Psoas muscle (tissue), 8 donors: Measurements from ENCODE around the gene CD109. TPM values are rescaled to one million over a fixed set of nuclear protein-coding genes. Genes with fewer than 3 reads are reported as not detected.

Source experiments
- ATAC-seq, 4 donors: fragments of 200-7000 bp; cut with Tn5 transposase; one replicate each; pipeline ENCODE4 v1.9.1; 2020; ENCODE audit warnings: moderate library complexity in 3 of 4, mild to moderate bottlenecking in 2 of 4
- DNase-seq, 2 donors: peaks; one replicate each; pipeline ENCODE4 v3.0.0-alpha.2; 2020
- H3K27ac ChIP-seq: fragments of 200-600 bp; one replicate; pipeline ENCODE4 v1.8.0; 2022
- H3K27me3 ChIP-seq, 3 donors: fragments of 200-600 bp in 1 of 3; one replicate each; pipeline versions ENCODE4 v1.6.1 to v1.8.0; 2013 to 2022; ENCODE audit warnings: low read length in 2 of 3, mild to moderate bottlenecking in 2 of 3, moderate library complexity in 1 of 3; ENCODE audit not compliant: insufficient read depth in 3 of 3
- H3K36me3 ChIP-seq, 2 donors: fragments of 200-600 bp in 1 of 2; one replicate each; pipeline versions ENCODE4 v1.6.1 to v1.8.0; 2013 to 2022; ENCODE audit warnings: low read depth in 1 of 2, mild to moderate bottlenecking in 1 of 2, moderate library complexity in 1 of 2; ENCODE audit not compliant: insufficient read depth in 1 of 2
- H3K4me1 ChIP-seq: fragments of 200-600 bp; one replicate; pipeline ENCODE4 v1.8.0; 2022
- H3K4me3 ChIP-seq: fragments of 200-600 bp; one replicate; pipeline ENCODE4 v1.8.0; 2022; ENCODE audit warnings: mild to moderate bottlenecking
- H3K9me3 ChIP-seq: fragments of 200-600 bp; one replicate; pipeline ENCODE4 v1.8.0; 2022
- WGBS, 3 donors: extraction: QIAGEN DNeasy Blood & Tissue Kit; methylation state at CpG; one replicate each; pipeline versions ENCODE4 v1.1.6 to v1.1.7; 2013; 5-methylcytosine and 5-hydroxymethylcytosine counted together
- intact Hi-C, 2 donors: fragments of 100-400 bp; cut with DNase I; formaldehyde crosslinking; loops; one replicate each; pipeline versions ENCODE4 v1.11.0 to v1.14.2; 2022
- polyA plus RNA-seq, 3 donors: library from polyadenylated mRNA; stranded (reverse); fragments of 200-250 nt; gene quantifications; one replicate each; pipeline ENCODE4 v1.2.3, GENCODE V29; 2013
- total RNA-seq, 4 donors: library from RNA; stranded (reverse); fragmentation: NEBNext Ultra II Directional in 2 of 4; extraction: Animal tissue kit (Norgen Biotek cat#: 25700) in 2 of 4; gene quantifications; one replicate each; pipeline versions ENCODE4 v1.2.1 to v1.2.4, GENCODE V29; 2021 to 2023
- TF ChIP-seq, protein P1 (sequence below): fragments of 200-600 bp; IDR thresholded peaks from one replicate; pipeline ENCODE4 v1.8.0; 2022; ENCODE audit warnings: antibody characterized with exemption
- donor health status: healthy with polysubstance abuse.
- donor health status: DM: no; HTN: no; CAD: no; lungs with moderate emphysema.
- donor health status: Bipolar disorder and iron deficiency.
- donor health status: healthy.
- donor health status: DM: yes; HTN: yes; CAD: no.
- donor health status: DM: no; HTN: no; CAD: no.
- donor health status: DM: no; HTN: no; CAD: no.
- donor health status: DM: yes; HTN: yes; CAD: no.

CD109 gene
- total and polyA plus RNA-seq, 7 donors = 0.31 to 3.9 (median 1.8) TPM

DNA sequence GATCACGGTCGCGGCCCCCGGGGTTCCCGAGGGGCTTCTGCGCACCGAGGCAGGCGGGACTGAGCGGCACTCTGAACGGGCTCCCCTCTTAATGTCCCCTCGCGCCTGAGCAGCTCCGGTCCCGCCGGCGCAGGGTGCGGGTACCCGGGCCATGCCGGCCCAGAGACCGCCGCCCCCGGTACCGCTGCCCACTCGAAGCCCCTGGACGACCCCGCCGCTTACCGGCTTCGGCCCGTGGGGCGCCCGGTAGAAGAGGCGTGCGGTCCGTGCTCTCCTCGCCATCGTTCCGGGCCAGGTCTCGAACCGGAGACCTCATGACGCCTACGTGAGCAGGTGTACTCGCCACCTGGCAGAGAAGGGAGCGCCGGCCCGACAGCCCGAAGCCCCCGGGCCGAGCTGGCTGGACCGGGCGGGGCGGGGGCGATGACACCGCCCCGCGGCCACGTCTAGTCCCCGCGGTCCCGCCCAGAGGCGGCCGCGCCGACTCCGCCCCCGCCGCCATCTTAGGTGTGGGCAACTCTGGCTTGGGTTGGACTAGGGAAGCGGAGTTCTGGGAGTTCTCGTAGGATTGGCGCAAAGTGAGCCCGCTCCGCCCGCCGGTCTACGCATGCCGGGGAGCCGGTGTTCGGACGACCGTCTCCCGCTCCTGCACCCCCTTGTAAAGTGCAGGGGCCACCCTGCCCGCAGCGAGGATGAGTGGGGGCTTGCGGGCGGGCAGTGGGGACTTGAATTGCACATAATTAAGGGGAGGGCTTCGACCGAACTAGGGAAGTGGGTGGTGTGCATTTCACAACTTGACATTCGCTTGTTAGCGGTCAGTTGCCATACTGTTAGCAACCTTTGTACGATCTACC, 42.2 kb upstream of the CD109 start, which contains the start of gene SLC17A5:
Gene SLC17A5 (minus strand): TSS at position 422 of the 854 bp plus-strand sequence. CDS start 106 bp downstream, at position 316.
- intact Hi-C loops = no loop called here
- ATAC-seq = peak; percentile 97 to 98 (median 98)
- TF ChIP-seq, protein P1, sequence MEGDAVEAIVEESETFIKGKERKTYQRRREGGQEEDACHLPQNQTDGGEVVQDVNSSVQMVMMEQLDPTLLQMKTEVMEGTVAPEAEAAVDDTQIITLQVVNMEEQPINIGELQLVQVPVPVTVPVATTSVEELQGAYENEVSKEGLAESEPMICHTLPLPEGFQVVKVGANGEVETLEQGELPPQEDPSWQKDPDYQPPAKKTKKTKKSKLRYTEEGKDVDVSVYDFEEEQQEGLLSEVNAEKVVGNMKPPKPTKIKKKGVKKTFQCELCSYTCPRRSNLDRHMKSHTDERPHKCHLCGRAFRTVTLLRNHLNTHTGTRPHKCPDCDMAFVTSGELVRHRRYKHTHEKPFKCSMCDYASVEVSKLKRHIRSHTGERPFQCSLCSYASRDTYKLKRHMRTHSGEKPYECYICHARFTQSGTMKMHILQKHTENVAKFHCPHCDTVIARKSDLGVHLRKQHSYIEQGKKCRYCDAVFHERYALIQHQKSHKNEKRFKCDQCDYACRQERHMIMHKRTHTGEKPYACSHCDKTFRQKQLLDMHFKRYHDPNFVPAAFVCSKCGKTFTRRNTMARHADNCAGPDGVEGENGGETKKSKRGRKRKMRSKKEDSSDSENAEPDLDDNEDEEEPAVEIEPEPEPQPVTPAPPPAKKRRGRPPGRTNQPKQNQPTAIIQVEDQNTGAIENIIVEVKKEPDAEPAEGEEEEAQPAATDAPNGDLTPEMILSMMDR = no peak
- 0 to 1% (median 0%) methylated on average over 70 to 90 of the region's 90 CpGs for WGBS, 3 donors
- Histone ChIP-seq H3K4me3 (peak within 1 kb of the TSS; percentile 97), H3K27ac (peak within 1 kb of the TSS; percentile 99), H3K36me3 (peaks cover 0 to 11% of the 10 kb centered on the region in 2 donors), H3K9me3 (no peaks in the 10 kb centered on the region), H3K4me1 (peaks cover 16% of the 10 kb centered on the region), H3K27me3 (no peaks in the 10 kb centered on the region)
- peak; percentile 94 to 95 for DNase-seq

DNA sequence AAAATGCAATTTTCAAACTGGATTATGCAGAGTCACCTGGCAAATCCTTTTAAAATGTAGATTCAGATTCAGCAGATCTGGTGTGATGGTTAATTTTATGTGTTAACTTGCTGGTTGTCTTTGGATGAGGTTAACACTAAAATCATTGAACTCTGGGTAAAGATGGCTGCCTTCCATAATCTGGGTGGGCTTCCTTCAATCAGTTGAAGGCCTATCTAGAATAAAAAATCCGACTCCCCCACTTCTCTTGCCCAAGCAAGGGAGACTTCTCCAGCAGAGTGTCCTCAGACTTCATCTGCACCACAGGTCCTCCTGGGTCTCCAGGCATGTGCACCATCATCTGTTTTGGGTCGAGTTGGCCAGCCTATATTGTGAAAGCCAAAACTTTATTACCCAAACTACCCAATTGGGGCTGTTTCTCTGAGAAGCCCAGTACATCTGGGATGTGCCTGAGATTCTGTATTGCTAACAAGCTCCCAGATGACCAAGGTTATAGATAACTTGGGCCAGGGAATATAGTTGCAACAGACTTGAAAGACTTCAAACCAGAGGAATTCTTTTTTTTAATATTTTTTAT, 40.6 kb upstream of the CD109 start:
- intact Hi-C loops = no loop called here
- peak overlapping the region; percentile 97 for H3K4me3 ChIP-seq
- H3K36me3 ChIP-seq = no peaks in the 10 kb centered on the region
- H3K27ac ChIP-seq = no peak overlapping the region
- H3K9me3 ChIP-seq = no peaks in the 10 kb centered on the region
- ATAC-seq (no peak), DNase-seq (no peak)
- H3K27me3 ChIP-seq = no peaks in the 10 kb centered on the region
- 76 to 86% (median 76%) methylated on average over 2 of the region's 2 CpGs for WGBS, 3 donors
- peaks cover 16% of the 10 kb centered on the region for H3K4me1 ChIP-seq
- TF ChIP-seq, protein P1 = no peak

DNA sequence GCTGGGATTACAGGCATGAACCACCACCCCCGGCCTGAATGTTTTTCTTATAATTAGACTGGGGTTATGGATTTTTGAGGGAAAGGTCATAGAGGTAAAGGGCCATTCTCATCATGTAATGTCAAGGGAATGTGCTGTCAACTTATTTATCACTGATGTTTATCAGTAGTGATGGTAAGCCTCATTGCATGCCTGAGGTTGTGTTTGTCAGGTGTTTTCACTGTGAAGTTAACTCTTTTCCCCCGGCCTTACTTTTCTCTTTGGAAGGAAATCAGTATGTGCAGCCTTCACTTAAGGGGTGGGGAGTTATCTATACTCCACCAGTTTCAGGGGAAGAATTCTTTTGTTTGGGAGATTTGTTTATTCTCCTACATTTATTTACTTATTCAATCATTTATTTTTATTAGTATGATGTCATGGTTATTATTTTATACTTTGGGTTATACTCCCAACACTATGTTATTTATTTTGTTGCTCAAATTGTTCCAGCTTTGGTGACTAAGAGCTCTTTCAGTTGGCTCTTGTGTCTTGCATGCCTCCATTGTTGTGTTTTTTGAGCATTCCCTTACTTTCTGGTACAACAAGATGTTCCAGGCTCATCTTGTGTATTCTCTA, 39.4 kb upstream of the CD109 start:
- 87 to 95% (median 90%) methylated on average over 2 of the region's 2 CpGs for WGBS, 3 donors
- TF ChIP-seq, protein P1 = no peak
- DNase-seq (no peak), ATAC-seq (no peak)
- Histone ChIP-seq H3K4me1 (peaks cover 16% of the 10 kb centered on the region), H3K27ac (no peak overlapping the region), H3K27me3 (no peaks in the 10 kb centered on the region), H3K9me3 (no peaks in the 10 kb centered on the region), H3K4me3 (no peak overlapping the region), H3K36me3 (no peaks in the 10 kb centered on the region)
- intact Hi-C loops = no loop called here

DNA sequence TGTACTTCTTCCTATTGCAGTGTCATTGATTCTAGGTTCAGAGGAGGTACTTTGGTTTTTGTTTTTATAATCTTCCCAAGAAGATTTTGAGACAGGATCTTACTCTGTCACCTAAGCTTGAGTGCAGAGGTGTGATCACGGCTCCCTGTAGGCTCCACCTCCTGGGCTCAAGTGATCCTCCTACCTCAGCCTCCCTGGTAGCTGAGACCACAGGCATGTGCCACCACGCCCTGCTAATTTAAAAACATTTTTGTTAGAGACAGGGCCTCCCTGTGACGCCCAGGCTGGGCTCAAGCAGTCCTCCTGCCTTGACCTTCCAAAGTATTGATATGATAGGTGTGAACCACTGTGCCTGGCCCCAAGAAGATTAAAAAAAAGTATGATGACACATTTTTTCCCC, 38.8 kb upstream of the CD109 start:
- H3K9me3 ChIP-seq = no peaks in the 10 kb centered on the region
- TF ChIP-seq, protein P1 = no peak
- 88 to 90% (median 89%) methylated on average over 3 of the region's 3 CpGs for WGBS, 3 donors
- intact Hi-C loops = no loop called here
- DNase-seq = no peak
- H3K4me1 ChIP-seq = peaks cover 15% of the 10 kb centered on the region
- no peak overlapping the region for H3K27ac ChIP-seq
- no peak for ATAC-seq
- H3K36me3 ChIP-seq = no peaks in the 10 kb centered on the region
- no peak overlapping the region for H3K4me3 ChIP-seq
- no peaks in the 10 kb centered on the region for H3K27me3 ChIP-seq
